Epithelial cell of esophagus (primary cell): ENCODE results near the gene ERCC3.
"Not testable (repeated sequence)": the region's sequence is repeated elsewhere in the genome, so short reads cannot be mapped to it uniquely, and the experiment has no call there.

Experiments used
- DNase-seq: peaks from one replicate; pipeline ENCODE4 v3.0.0; 2010; ENCODE audit warnings: low read depth
- H3K4me3 ChIP-seq: 2 replicates; pipeline ENCODE4 v1.5.1; 2011; ENCODE audit warnings: mild to moderate bottlenecking, low read length, control low read depth
- CTCF ChIP-seq: IDR thresholded peaks from 2 replicates; pipeline ENCODE4 v1.5.1; 2011; ENCODE audit warnings: low read depth, mild to moderate bottlenecking, low read length, control low read depth, inconsistent platforms; ENCODE audit not compliant: insufficient read depth; ENCODE audit errors: missing control alignments

Gene ERCC3

GRCh38 chr2:127228102-127228501 is 65.8 kb downstream of the ERCC3 start:
- TF ChIP-seq CTCF, result no peak

GRCh38 chr2:127227264-127227660 is 66.7 kb downstream of the ERCC3 start:
- DNase-seq, H3K4me3 ChIP-seq: not testable (repeated sequence)

More at GRCh38 chr2:127228102-127228501, 65.8 kb downstream of the ERCC3 start:
- no peak overlapping the region for H3K4me3 ChIP-seq
- no peak for DNase-seq

DNA sequence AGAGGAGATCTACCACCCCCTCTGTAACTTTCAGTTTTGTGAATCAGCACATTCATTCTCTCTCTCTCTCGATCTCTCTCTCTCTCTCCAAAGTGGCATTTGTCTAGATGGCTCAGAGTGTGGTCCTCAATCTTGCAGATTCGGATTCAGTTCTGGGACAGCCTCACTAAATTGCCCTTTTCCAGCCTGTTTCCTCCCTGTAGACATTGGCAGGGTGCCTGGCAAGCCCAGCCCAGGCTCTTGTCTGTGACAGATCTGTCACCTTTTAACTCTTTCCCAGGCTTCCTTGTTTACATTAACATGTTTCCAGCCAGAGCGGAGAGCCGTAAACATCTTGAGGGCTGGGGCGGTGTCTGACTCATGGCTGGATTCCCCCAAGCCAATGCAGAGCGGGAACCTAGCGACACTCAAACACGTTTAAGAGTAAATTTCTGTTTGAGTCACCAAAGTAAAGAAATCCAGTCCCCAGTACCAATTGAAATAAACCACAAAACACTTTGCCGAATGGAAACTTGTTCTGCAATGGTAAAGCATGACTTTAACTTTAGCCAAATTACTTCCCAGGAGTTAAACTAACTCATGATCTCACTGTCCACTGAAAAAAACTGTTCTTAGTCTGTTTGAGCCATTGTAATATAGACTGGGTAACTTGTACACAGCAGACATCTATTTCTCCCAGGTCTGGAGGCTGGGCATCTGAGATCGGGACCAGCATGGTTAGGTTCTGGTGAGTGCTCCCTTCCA is 67.3 kb downstream of the ERCC3 start:
- no peak for TF ChIP-seq CTCF
- no peak overlapping the region for H3K4me3 ChIP-seq
- peak; percentile 98 for DNase-seq

DNA sequence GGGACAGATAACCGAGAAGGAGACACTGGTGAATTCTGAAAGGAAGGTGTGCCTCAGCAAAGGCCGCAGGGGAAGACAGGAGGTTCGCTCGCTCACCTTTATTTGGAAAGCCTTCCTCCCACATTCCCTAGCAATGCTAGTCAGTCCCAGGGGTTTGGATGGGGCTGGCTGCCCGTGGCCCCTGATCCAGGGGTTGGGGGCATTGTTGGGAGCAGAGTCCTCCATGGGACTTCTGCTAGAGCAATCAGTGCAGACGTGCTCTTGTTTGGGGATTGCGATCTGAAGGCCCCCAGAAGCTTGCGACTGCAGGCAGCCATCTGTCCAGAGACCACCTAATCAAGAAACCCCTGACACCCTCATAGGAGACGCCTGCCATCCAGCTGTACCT is 67.8 kb downstream of the ERCC3 start:
- H3K4me3 ChIP-seq, result no peak overlapping the region
- no peak for TF ChIP-seq CTCF
- no peak for DNase-seq

DNA sequence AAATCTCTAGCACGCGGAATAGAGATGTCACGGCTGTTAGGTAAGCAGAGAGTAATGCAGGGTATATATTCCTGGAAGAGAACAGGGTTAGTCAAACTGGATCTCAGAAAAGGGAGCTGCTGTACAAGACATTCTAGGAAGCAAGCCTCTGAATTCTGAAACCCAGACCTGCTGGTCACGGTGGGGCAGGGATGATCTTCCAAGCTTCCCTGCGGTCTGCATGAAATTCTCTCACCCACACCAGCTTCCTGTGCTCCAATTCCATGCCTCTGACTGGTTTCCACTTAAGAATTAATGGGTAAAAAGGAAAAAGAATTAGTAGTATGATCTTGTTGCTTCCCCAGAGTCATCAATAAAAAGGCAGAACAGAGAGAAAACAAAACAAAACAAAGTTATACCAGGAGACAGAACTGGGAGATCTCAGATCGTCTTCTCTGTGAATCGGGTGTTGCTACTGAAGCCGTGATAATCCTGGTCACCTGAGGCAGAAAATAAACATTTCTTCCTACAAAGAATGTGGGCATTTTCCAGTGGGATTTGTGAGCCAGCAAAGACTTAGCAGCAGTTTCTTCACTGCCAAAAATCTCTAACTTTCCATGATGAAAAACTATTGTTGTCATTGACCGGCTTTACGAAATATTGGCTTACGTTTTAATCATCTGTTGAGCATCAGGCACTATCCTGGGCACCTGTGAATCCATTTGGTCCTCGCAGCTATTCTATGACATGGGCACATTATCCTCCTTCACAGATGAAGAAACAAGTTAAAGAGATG is 68.6 kb downstream of the ERCC3 start:
- DNase-seq, result no peak
- no peak overlapping the region for H3K4me3 ChIP-seq
- no peak for TF ChIP-seq CTCF

GRCh38 chr2:127224135-127224534 is 69.8 kb downstream of the ERCC3 start:
- DNase-seq, H3K4me3 ChIP-seq: not testable (repeated sequence)

DNA sequence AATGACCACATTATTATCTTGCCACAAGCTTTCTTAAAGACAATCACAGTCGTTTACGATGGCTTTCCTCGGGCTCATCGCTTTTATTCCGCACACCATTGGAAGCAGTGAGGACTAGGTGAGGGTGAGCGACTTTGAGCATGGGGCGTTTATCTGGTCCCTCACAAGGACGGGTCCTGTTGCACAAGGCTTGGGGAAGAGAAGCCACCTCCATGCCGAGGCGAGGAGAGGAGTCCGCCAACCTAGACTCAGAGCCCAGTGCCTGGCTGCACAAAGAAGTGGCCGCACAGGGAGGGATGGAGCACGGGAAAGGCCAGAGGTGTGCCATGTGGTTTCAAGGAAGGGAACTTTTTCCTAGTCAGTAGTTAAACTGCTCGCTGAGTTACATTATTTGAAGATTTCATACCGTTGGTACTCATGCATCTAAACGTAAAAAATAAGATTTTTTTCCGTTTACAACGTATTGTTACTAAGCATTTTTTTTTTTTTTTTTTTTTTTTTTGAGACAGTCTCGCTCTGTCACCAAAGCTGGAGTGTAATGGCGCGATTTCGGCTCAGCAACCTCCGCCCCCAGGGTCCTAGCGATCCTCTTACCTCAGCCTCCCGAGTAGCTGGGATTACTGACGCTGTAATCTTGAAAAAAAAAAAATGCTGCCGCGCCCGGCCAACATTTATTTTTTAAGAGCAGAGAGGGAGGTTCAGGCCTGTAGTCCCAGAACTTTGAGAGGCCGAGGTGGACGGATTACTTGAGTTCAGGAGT is 73.0 kb downstream of the ERCC3 start:
- no peak overlapping the region for H3K4me3 ChIP-seq
- no peak for DNase-seq
- TF ChIP-seq CTCF, result no peak
